Fibroblast of mammary gland (primary cell): ENCODE results near the gene RPS6KB2.

Source experiments
- DNase-seq: peaks from one replicate; pipeline ENCODE4 v3.0.0-alpha.2; 2010; ENCODE audit warnings: low read depth
- H3K4me3 ChIP-seq: 2 replicates; pipeline ENCODE4 v1.5.1; 2011; ENCODE audit warnings: low read depth, mild to moderate bottlenecking, low read length, moderate library complexity; ENCODE audit not compliant: control insufficient read depth
- TF ChIP-seq, protein P1 (sequence below): conservative IDR thresholded peaks from 2 replicates; pipeline ENCODE4 v1.5.1; 2011; ENCODE audit warnings: low read depth, low read length, inconsistent platforms; ENCODE audit not compliant: control insufficient read depth, insufficient read depth

RPS6KB2 gene

DNA sequence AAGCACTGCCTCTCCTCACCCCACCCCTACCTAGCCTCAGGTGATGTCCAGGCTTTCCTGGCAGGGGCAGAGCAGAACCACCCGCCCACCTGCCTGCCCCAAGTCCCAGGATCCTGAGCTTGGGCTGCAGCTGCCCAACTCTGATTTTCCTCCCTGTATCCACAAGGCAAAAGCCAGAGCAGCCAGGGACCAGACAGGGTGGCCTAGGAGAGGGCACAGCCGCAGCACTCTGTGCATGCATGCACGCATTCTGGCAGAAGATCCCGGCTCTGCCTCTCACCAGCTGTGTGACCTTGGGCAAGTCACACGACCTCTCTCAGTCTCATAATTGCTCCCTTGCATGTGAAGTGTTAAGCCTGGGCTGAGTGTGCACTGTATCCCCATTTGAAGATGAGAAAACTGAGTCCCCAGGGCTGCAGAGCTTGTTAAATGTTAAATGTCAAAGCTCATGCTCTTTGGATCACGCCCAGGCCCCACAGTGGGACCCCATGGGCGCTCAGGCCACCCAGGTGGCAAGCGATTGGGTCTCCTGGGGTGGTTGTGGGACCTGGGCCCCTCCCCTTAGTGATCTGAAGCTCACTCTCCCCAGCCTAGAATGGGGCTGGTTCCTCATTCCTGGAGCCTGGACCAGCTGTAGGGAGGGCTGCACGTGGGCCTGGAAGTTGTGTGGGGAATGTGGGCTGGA is 15.7 kb upstream of the RPS6KB2 start:
- H3K4me3 ChIP-seq: no peak overlapping the region
- DNase-seq: no peak
- TF ChIP-seq, protein P1, sequence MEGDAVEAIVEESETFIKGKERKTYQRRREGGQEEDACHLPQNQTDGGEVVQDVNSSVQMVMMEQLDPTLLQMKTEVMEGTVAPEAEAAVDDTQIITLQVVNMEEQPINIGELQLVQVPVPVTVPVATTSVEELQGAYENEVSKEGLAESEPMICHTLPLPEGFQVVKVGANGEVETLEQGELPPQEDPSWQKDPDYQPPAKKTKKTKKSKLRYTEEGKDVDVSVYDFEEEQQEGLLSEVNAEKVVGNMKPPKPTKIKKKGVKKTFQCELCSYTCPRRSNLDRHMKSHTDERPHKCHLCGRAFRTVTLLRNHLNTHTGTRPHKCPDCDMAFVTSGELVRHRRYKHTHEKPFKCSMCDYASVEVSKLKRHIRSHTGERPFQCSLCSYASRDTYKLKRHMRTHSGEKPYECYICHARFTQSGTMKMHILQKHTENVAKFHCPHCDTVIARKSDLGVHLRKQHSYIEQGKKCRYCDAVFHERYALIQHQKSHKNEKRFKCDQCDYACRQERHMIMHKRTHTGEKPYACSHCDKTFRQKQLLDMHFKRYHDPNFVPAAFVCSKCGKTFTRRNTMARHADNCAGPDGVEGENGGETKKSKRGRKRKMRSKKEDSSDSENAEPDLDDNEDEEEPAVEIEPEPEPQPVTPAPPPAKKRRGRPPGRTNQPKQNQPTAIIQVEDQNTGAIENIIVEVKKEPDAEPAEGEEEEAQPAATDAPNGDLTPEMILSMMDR: no peak

DNA sequence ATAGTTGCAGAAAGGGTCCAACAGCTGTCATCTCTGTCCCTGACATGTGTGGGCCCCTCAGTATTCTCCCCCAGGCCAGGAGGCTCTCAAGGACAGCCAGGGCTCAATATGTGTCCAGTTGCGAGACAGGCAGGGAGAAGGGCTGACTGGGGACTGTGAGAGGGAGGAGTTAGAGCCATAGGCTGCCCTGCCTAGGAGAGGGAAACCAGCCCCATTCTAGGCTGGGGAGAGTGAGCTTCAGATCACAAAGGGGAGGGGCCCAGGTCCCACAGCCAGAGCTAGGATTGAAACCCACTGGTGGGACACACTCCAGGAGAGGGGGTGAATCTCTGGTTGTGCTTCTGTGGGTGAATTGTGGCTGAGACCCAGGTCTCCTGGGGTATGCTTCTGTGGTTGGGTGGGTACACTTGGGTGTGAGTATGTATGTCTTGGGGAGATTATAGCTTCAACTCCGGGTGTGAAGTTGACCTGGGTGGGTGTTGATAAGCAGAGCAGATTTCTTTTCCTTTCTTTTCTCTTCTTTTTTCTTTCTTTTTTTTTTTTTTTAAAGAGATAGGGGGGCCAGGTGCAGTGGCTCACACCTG is 14.9 kb upstream of the RPS6KB2 start:
- no peak overlapping the region for H3K4me3 ChIP-seq
- TF ChIP-seq, protein P1: no peak
- DNase-seq: no peak

DNA sequence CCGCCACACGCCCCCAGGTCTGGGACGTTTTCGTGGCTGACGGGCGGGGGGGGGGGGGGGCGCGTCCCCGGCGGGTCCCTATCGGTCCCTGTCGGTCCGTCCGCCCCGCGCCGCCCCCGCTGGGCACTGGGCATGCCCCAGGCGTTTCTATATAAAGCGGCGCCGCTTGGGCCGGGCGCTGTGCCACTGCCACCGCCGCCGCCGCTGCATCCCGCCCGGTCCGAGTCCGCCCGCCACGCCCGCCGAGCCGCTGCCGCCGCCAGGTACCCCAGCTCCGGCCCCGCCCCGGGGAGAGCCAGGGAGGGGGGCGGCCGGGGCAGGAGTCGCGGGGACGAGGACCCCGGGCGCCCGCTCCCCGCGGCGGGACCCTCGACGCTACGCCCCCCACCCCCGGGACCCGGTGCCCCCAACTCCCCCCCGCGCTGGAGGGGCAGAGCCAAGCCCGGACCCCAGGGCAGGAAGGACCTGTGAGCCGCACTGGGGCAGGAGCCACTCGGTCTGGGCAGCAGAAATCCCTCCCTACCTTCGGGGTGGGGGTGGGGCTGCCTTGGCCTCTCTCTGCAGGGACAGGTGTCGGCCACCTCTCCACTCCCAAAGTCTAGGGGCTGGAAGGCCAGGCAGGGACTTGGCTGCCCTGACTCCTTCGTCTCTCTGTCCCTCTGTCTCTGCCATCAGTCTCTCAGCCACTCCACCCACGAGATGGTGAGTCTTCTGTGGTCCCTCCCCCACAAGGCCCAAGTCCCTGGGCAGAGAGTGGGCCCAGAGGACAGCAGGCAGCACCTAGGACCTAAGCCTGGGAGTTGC is 12.6 kb upstream of the RPS6KB2 start, which contains the start of gene CARNS1:
TSS of gene CARNS1 (plus strand) at position 178 of the 804 bp plus-strand sequence. CDS start at position 700, 522 bp downstream.
- DNase-seq: no peak
- H3K4me3 ChIP-seq: no peak within 1 kb of the TSS
- TF ChIP-seq, protein P1: no peak

DNA sequence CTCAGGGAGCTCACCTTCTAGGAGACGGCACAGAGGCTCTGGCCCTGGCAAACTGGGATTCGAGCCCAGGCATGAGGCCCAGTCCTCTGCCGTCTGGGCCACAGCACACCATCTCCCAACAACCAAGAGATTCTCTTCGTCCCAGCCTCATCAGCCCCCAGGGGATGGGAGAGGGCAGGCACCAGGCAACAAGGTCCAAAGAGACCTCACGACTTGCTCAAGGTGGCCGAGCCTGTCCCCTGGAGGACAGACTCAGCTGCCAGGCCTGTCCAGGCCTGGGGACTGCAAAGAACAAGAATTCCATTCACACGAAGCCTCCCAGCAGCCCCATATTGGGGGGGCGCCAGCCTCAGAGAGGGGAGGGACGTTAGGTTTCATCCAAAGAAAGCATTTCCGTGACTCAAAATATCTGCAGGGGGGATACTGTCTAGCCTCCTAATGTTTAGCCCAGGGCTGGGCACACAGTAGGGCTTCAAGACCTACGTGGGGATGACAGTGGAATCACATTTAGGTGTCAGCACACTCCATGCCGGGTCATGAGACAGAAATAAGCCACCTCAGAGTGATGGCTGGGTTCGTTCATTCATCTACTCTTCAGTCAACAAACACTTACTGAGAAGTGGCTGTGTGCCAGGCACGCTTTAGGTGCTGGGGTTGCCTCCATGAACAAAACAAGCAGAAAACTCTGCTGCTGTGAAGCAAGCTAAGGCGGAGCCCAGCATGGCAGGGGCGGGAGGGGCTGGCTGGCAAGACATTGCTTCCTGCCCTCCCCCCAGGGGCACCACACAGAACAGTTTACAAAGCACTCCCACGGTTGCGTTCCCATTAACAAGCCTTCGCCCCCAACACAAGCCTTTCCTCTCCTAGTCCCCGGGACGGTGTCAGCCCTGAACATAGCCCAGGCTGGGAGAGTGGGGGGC is 11.6 kb upstream of the RPS6KB2 start:
- DNase-seq: no peak
- no peak overlapping the region for H3K4me3 ChIP-seq
- TF ChIP-seq, protein P1: no peak

DNA sequence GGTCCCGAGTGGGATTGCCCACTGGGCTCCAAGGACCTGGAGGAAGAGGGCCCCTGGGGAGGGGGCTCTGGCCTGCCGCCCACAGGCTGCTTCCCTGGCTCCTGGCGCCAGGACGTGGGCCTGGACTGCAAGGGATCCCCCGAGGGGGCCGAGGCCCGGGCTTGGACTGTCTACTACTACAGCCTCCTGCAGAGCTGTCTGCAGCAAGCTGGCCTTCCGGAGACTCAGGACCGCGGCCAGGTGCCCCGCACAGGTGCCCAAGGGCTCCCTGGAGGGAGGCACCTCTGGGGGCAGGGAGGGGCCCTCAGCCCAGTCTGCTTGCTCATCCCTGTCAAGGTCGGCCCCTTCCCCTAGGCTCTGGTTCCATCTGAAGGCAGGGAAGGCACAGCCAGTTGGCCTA is 10.9 kb upstream of the RPS6KB2 start:
- TF ChIP-seq, protein P1: no peak
- no peak for DNase-seq
- no peak overlapping the region for H3K4me3 ChIP-seq
